ENCODE measurements around the gene STRIP1. TPM values are rescaled to one million over a fixed set of nuclear protein-coding genes. Genes with fewer than 3 reads are reported as not detected.

Gene STRIP1
- total RNA-seq, 4 donors from 2014 or later, result 17.1 to 102 (median 42.0) TPM

DNA sequence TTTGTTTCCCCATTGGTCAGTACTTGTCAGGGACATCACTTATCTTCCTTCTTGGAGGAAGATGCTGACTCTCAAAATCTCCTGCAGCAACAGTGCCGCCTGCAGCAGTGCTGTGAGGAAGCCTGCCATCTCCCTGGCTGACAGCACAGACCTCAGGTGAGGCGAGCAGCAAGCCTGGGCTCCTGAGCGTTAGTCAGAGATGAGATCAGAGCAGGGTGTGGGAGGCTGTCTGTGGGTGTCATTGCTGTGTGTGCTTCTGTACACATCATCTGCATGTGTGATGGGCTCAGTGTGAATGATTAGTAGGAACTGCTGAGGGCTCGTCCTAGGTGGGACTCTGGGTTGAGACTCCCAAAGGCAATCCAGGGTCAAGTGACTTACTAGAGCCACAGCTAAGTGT, 6.1 kb downstream of the STRIP1 start:
- no peak overlapping the region for H3K27ac ChIP-seq
- intact Hi-C loops (cut with DNase I; ENCODE audit: low total_unique reads), result no loop called here
- no peak for DNase-seq
- peaks cover 0 to 5% of the 10 kb centered on the region in 2 donors for H3K4me1 ChIP-seq
- no peaks in the 10 kb centered on the region for H3K9me3 ChIP-seq
- H3K36me3 ChIP-seq, result no peaks in the 10 kb centered on the region
- H3K27me3 ChIP-seq, result no peaks in the 10 kb centered on the region
- no peak overlapping the region for H3K4me3 ChIP-seq
- TF ChIP-seq, protein P1, sequence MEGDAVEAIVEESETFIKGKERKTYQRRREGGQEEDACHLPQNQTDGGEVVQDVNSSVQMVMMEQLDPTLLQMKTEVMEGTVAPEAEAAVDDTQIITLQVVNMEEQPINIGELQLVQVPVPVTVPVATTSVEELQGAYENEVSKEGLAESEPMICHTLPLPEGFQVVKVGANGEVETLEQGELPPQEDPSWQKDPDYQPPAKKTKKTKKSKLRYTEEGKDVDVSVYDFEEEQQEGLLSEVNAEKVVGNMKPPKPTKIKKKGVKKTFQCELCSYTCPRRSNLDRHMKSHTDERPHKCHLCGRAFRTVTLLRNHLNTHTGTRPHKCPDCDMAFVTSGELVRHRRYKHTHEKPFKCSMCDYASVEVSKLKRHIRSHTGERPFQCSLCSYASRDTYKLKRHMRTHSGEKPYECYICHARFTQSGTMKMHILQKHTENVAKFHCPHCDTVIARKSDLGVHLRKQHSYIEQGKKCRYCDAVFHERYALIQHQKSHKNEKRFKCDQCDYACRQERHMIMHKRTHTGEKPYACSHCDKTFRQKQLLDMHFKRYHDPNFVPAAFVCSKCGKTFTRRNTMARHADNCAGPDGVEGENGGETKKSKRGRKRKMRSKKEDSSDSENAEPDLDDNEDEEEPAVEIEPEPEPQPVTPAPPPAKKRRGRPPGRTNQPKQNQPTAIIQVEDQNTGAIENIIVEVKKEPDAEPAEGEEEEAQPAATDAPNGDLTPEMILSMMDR (IDR thresholded peaks at IDR 0.05), result no peak
- no peak for TF ChIP-seq POLR2A (IDR thresholded peaks at IDR 0.05)

DNA sequence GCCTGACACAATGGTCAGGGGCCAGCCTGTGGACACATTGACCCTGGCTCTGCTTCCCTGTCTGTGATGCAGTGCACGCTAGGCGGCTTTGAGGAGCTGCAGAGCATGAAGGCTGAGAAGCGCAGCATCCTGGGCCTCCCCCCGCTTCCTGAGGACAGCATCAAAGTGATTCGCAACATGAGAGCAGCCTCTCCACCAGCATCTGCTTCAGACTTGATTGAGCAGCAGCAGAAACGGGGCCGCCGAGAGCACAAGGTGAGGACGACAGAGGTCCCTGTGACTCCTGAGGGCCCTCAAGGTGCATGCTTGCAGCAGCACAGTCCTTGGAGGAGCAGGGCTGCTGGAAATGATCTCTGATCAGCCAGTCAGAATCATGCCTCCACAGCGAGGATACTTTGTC, 8.6 kb downstream of the STRIP1 start:
- Histone ChIP-seq H3K27ac (no peak overlapping the region), H3K4me1 (no peaks in the 10 kb centered on the region), H3K4me3 (no peak overlapping the region), H3K27me3 (no peaks in the 10 kb centered on the region), H3K9me3 (no peaks in the 10 kb centered on the region), H3K36me3 (no peaks in the 10 kb centered on the region)
- intact Hi-C loops (cut with DNase I; ENCODE audit: low total_unique reads), result no loop called here
- DNase-seq, result no peak
- TF ChIP-seq, protein P1 (IDR thresholded peaks at IDR 0.05), result no peak
- TF ChIP-seq POLR2A (IDR thresholded peaks at IDR 0.05), result no peak

DNA sequence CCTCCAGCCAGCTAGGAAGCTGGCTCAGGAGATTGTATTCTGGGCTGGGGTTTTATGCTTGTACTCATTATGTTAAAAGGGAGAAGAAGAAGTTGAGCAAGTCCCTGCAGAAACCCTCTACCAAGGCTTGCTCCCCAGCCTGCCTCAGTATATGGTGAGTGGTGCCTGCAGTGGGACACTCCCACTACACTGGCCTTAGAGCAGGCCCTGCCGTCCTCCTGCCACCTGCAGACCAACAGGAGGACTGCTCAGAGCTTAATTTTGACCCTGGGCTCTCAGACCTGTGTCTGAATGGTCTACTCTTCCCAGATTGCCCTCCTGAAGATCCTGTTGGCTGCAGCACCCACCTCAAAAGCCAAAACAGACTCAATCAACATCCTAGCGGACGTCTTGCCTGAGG, 13.0 kb downstream of the STRIP1 start:
- Histone ChIP-seq H3K4me1 (no peaks in the 10 kb centered on the region), H3K27ac (no peak overlapping the region), H3K36me3 (no peaks in the 10 kb centered on the region), H3K9me3 (no peaks in the 10 kb centered on the region), H3K4me3 (no peak overlapping the region), H3K27me3 (no peaks in the 10 kb centered on the region)
- intact Hi-C loops (cut with DNase I; ENCODE audit: low total_unique reads), result no loop called here
- DNase-seq, result no peak
- no peak for TF ChIP-seq POLR2A (IDR thresholded peaks at IDR 0.05)
- TF ChIP-seq, protein P1 (IDR thresholded peaks at IDR 0.05), result no peak

DNA sequence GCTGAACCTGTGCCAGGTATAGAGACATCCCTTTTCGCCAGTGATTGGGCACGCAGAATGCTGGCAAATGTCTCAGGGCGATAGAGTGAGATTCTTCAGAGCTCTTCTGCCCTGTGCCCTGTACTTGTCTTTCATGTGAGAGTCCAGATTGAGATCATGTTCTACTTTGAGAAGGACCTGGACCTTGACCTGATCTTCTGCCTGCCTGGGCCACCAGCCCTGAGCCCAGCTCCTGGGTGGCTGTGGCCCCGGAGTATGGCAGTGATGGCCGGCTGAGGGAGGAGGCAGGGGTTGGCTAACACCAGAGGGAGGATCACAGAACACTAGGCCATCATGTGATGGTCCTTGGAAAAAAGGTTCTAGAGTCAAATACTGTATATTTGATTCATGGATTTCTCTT, 13.8 kb downstream of the STRIP1 start:
- no peak for DNase-seq
- H3K27ac ChIP-seq, result no peak overlapping the region
- H3K36me3 ChIP-seq, result no peaks in the 10 kb centered on the region
- no peaks in the 10 kb centered on the region for H3K4me1 ChIP-seq
- H3K27me3 ChIP-seq, result no peaks in the 10 kb centered on the region
- H3K9me3 ChIP-seq, result no peaks in the 10 kb centered on the region
- H3K4me3 ChIP-seq, result no peak overlapping the region
- no peak for TF ChIP-seq POLR2A (IDR thresholded peaks at IDR 0.05)
- TF ChIP-seq, protein P1 (IDR thresholded peaks at IDR 0.05), result no peak
- intact Hi-C loops (cut with DNase I; ENCODE audit: low total_unique reads), result no loop called here

DNA sequence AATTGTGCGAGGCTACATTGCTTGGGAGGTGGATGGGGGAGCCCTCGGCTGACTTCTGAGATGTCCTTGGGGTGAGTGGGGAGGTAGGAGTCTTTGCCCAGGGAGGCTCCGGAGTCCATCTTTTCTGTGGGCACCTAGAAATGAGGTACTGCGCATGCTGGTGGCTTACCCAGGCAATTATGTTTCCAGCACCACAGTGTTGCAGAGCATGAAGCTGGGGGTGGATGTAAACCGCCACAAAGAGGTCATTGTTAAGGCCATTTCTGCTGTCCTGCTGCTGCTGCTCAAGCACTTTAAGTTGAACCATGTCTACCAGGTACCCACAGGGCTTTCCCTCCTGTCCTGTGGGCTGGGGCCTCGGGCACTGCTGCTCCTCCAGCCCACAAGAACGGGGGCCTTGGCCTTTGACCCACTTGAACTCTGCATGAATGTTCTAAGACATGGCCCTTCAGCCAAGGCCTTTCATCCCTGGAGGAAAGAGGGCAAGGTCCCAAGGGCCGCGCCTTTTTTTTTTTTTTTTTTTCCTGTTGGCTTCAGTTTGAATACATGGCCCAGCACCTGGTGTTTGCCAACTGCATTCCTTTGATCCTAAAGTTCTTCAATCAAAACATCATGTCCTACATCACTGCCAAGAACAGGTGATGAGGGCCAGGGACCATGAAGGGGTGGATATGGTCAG, 14.6 kb downstream of the STRIP1 start:
- H3K9me3 ChIP-seq, result no peaks in the 10 kb centered on the region
- no peaks in the 10 kb centered on the region for H3K36me3 ChIP-seq
- no peak overlapping the region for H3K27ac ChIP-seq
- no peaks in the 10 kb centered on the region for H3K27me3 ChIP-seq
- no peak overlapping the region for H3K4me3 ChIP-seq
- H3K4me1 ChIP-seq, result no peaks in the 10 kb centered on the region
- intact Hi-C loops (cut with DNase I; ENCODE audit: low total_unique reads), result no loop called here
- TF ChIP-seq, protein P1 (IDR thresholded peaks at IDR 0.05), result no peak
- no peak for TF ChIP-seq POLR2A (IDR thresholded peaks at IDR 0.05)
- no peak for DNase-seq

All from uterus (tissue), 4 donors.